GM12878 (cell line): ENCODE measurements around the gene HES2. TPM values are rescaled to one million over a fixed set of nuclear protein-coding genes. Genes with fewer than 3 reads are reported as not detected.

ENCODE experiments used
- ATAC-seq: fragments of 200-7000 bp; cut with Tn5 transposase; 3 replicates; pipeline ENCODE4 v1.9.1; 2020; ENCODE audit warnings: mild to moderate bottlenecking, moderate library complexity
- BruUV-seq: library from RNA; stranded (reverse); fragments of 400-500 nt; replicated peaks from 2 replicates; lab custom pipeline; 2021; lab: Mats Ljungman, UMichigan
- CTCF ChIA-PET: fragments of 300-600 bp; sonication (Branson Sonifier 250); formaldehyde crosslinking; extraction: SDS; loops from one replicate; lab custom pipeline; 2021; ENCODE audit warnings: inconsistent platforms; lab: Yijun Ruan, JAX
- POLR2A ChIA-PET: fragments of 350-600 bp; formaldehyde crosslinking; extraction: SDS; loops from one replicate; lab custom pipeline; 2021; ENCODE audit warnings: inconsistent platforms; lab: Charles Lee
- RAD21 ChIA-PET: fragments of 300-600 bp; sonication (Branson Sonifier 250); formaldehyde crosslinking; loops from one replicate; lab custom pipeline; 2023; ENCODE audit warnings: antibody characterized with exemption; ENCODE audit not compliant: unreplicated experiment; lab: Charles Lee
- SMC1A ChIA-PET: fragments of 300-600 bp; sonication (Branson Sonifier 250); formaldehyde crosslinking; loops from one replicate; lab custom pipeline; 2023; ENCODE audit not compliant: unreplicated experiment, uncharacterized antibody; lab: Charles Lee
- DNase-seq: peaks from one replicate; pipeline ENCODE4 v3.0.0-alpha.2; 2011; ENCODE audit warnings: low read depth, low spot score
- FAIRE-seq: peaks from 3 replicates; lab custom pipeline; 2011; peaks lifted over from hg19 to GRCh38; lab: Jason Lieb, UNC
- H2AFZ ChIP-seq: 2 replicates; pipeline ENCODE4 v1.6.0; 2011; ENCODE audit warnings: low read depth, low read length, control low read depth; ENCODE audit not compliant: control insufficient read depth
- H3K27ac ChIP-seq: 2 replicates; pipeline ENCODE4 v1.5.1; 2011; ENCODE audit warnings: control low read depth; ENCODE audit not compliant: control insufficient read depth, insufficient read depth
- H3K27me3 ChIP-seq, 2 experiments: replicated peaks in 1 of 2; 2 replicates each; pipeline versions ENCODE4 v1.6.0 to v1.6.1; 2011; ENCODE audit warnings: low read length in 1 of 2; ENCODE audit not compliant: control insufficient read depth in 2 of 2, insufficient read depth in 2 of 2
- H3K36me3 ChIP-seq, 2 experiments: 2 replicates each; pipeline ENCODE4 v1.5.1; 2011; ENCODE audit warnings: low read length in 1 of 2; ENCODE audit not compliant: control insufficient read depth in 2 of 2, insufficient read depth in 2 of 2
- H3K4me1 ChIP-seq: 2 replicates; pipeline ENCODE4 v1.6.1; 2011; ENCODE audit warnings: mild to moderate bottlenecking, low read length, moderate library complexity, mixed read lengths; ENCODE audit not compliant: control insufficient read depth, insufficient read depth
- H3K4me2 ChIP-seq: 2 replicates; pipeline ENCODE4 v1.6.0; 2011; ENCODE audit warnings: control low read depth; ENCODE audit not compliant: control insufficient read depth, insufficient read depth
- H3K4me3 ChIP-seq: fragments of 200-600 bp; sonication (generic); 2 replicates; pipeline ENCODE4 v1.5.1; 2016
- H3K79me2 ChIP-seq: 2 replicates; pipeline ENCODE4 v1.6.0; 2011; ENCODE audit warnings: low read length; ENCODE audit not compliant: control insufficient read depth, insufficient read depth
- H3K9ac ChIP-seq: 2 replicates; pipeline ENCODE4 v1.8.0; 2011; ENCODE audit warnings: low read length, control low read depth, mixed read lengths; ENCODE audit not compliant: control insufficient read depth, insufficient read depth
- H3K9me3 ChIP-seq: replicated peaks from 3 replicates; pipeline ENCODE4 v1.5.1; 2011; ENCODE audit warnings: mild to moderate bottlenecking, low read length; ENCODE audit not compliant: control insufficient read depth, insufficient read depth
- H4K20me1 ChIP-seq: 2 replicates; pipeline ENCODE4 v1.6.0; 2011; ENCODE audit not compliant: control insufficient read depth, insufficient read depth
- BCL11A ChIP-seq: IDR thresholded peaks from 2 replicates; pipeline ENCODE4 v1.6.1; 2011; ENCODE audit warnings: low read depth, low read length
- BRCA1 ChIP-seq: IDR thresholded peaks from 2 replicates; pipeline ENCODE4 v1.6.1; 2011; ENCODE audit warnings: low read depth, low read length, improper control_type of control experiment
- EGR1 ChIP-seq, 2 experiments: IDR thresholded peaks; 1 replicate in 1 of 2; 2 replicates in 1 of 2; pipeline ENCODE4 v1.6.1; 2011 to 2012; ENCODE audit warnings: low read depth in 2 of 2, low read length in 2 of 2, borderline replicate concordance in 1 of 2, mild to moderate bottlenecking in 1 of 2, moderate library complexity in 1 of 2
- EP300 ChIP-seq, 2 experiments: fragments of 150-350 bp in 1 of 2; IDR thresholded peaks; 2 replicates each; pipeline ENCODE4 v1.6.1; 2011 to 2012; ENCODE audit warnings: low read depth in 2 of 2, low read length in 2 of 2, borderline replicate concordance in 1 of 2, improper control_type of control experiment in 1 of 2, inconsistent platforms in 1 of 2; ENCODE audit not compliant: control insufficient read depth in 1 of 2
- FOXK2 ChIP-seq: fragments of 450-650 bp; IDR thresholded peaks from 2 replicates; pipeline ENCODE4 v1.6.1; 2017; ENCODE audit warnings: mild to moderate bottlenecking, moderate library complexity
- FOXM1 ChIP-seq: IDR thresholded peaks from 2 replicates; pipeline ENCODE4 v1.6.1; 2012; ENCODE audit warnings: low read depth, mild to moderate bottlenecking, inconsistent platforms, low read length, moderate library complexity
- IKZF2 ChIP-seq, 2 experiments: fragments of 450-650 bp; IDR thresholded peaks; 2 replicates each; pipeline ENCODE4 v1.6.1; 2017; ENCODE audit warnings: mild to moderate bottlenecking in 2 of 2, moderate library complexity in 2 of 2
- KDM1A ChIP-seq: fragments of 200-600 bp; sonication (generic); IDR thresholded peaks from 2 replicates; pipeline ENCODE4 v1.6.1; 2016; ENCODE audit warnings: borderline replicate concordance
- MTA2 ChIP-seq: fragments of 450-650 bp; IDR thresholded peaks from 2 replicates; pipeline ENCODE4 v1.6.1; 2016; ENCODE audit warnings: low read depth, mild to moderate bottlenecking, moderate library complexity
- MYB ChIP-seq: fragments of 150-350 bp; IDR thresholded peaks from 2 replicates; pipeline ENCODE4 v1.6.1; 2014; ENCODE audit warnings: mild to moderate bottlenecking, low read depth, low read length, borderline replicate concordance
- PAX5 ChIP-seq: IDR thresholded peaks from 2 replicates; pipeline ENCODE4 v1.6.1; 2011; ENCODE audit warnings: low read depth, low read length, borderline replicate concordance
- SMC3 ChIP-seq: IDR thresholded peaks from 2 replicates; pipeline ENCODE4 v1.6.1; 2011; ENCODE audit warnings: low read length, improper control_type of control experiment, borderline replicate concordance
- SP1 ChIP-seq: IDR thresholded peaks from one replicate; pipeline ENCODE4 v1.6.1; 2011; ENCODE audit warnings: low read depth, low read length
- SUPT20H ChIP-seq: IDR thresholded peaks from 2 replicates; pipeline ENCODE4 v1.6.1; 2011; ENCODE audit warnings: low read depth, mild to moderate bottlenecking, low read length, moderate library complexity, borderline replicate concordance; ENCODE audit not compliant: control insufficient read depth
- USF1 ChIP-seq: IDR thresholded peaks from 2 replicates; pipeline ENCODE4 v1.6.1; 2011; ENCODE audit warnings: borderline replicate concordance, low read depth, mild to moderate bottlenecking, moderate library complexity, mixed read lengths, low read length; ENCODE audit not compliant: insufficient read depth; ENCODE audit errors: extremely low read length
- YY1 ChIP-seq: IDR thresholded peaks from 2 replicates; pipeline ENCODE4 v1.6.1; 2011; ENCODE audit warnings: low read depth, mild to moderate bottlenecking, low read length
- ZBTB4 ChIP-seq: fragments of 450-650 bp; formaldehyde crosslinking; IDR thresholded peaks from 2 replicates; pipeline ENCODE4 v1.4.0; 2022; ENCODE audit warnings: mild to moderate bottlenecking, moderate library complexity
- ZNF217 ChIP-seq: fragments of 450-650 bp; IDR thresholded peaks from 2 replicates; pipeline ENCODE4 v1.6.1; 2017; ENCODE audit warnings: antibody characterized with exemption, mild to moderate bottlenecking
- ZNF274 ChIP-seq: IDR thresholded peaks from one replicate; pipeline ENCODE4 v1.8.0; 2011; ENCODE audit not compliant: insufficient read length, insufficient read depth
- ZNF622 ChIP-seq: fragments of 450-650 bp; IDR thresholded peaks from 2 replicates; pipeline ENCODE4 v1.6.1; 2017; ENCODE audit warnings: mild to moderate bottlenecking, inconsistent platforms
- ZZZ3 ChIP-seq: IDR thresholded peaks from 2 replicates; pipeline ENCODE4 v1.6.1; 2011; ENCODE audit warnings: low read depth; ENCODE audit not compliant: control insufficient read depth, insufficient read length
- WGBS: methylation state at CpG from one replicate; pipeline ENCODE4 v1.1.6; 2016; ENCODE audit warnings: low lambda C conversion rate; ENCODE audit not compliant: insufficient replicate concordance, insufficient coverage; ENCODE audit errors: missing lambda C conversion rate; 5-methylcytosine and 5-hydroxymethylcytosine counted together
- in situ Hi-C: fragments of 300-500 bp; cut with MboI; formaldehyde crosslinking; loops from 9 replicates; pipeline ENCODE4 v1.14.3; 2018; ENCODE audit warnings: mixed read lengths
- intact Hi-C: fragments of 100-400 bp; cut with micrococcal nuclease; formaldehyde crosslinking; loops from one replicate; pipeline ENCODE4 v1.14.2; 2022; ENCODE audit not compliant: unreplicated experiment
- polyA plus RNA-seq, 11 experiments: library from polyadenylated mRNA; depleted of rRNA in 4 of 11; unstranded in 6 of 11; stranded (reverse) in 5 of 11; fragments of >200 nt; fragmentation: Nextera tagmentation in 4 of 11; fragmentation: Illumina TruSeq in 1 of 11; extraction: Ambion mirVana in 4 of 11; extraction: Trizol in 1 of 11; gene quantifications; 1 replicate in 1 of 11; 2 replicates in 10 of 11; pipeline versions ENCODE4 v1.2.1 to v1.2.3, GENCODE V29; 2011 to 2016; ENCODE audit warnings: inconsistent platforms in 2 of 11, missing spikeins in 2 of 11, low read depth in 1 of 11
- total RNA-seq, 4 experiments: library from RNA; depleted of rRNA in 3 of 4; stranded (reverse); fragments of >200 nt in 3 of 4; fragmentation: Illumina TruSeq in 1 of 4; extraction: Trizol in 1 of 4; gene quantifications; 2 replicates each; pipeline versions ENCODE4 v1.2.1 to v1.2.3, GENCODE V29; 2013 to 2021

Gene HES2
- total and polyA plus RNA-seq, 10 of the 15 experiments (the other 5 are each of a cell fraction or from before 2014, with no cell fraction given), result 0.13 to 2.0 (median 0.26) TPM

- ATAC-seq, result peak; percentile 97
- WGBS, result under 1% methylated on average over 15 of the region's 15 CpGs
- no peak for TF ChIP-seq FOXK2
- TF ChIP-seq MTA2, result peak; percentile 39; the same call in 1 of the 2 replicates
- TF ChIP-seq ZBTB4 (CRISPR knock-in tag), result no peak
- peak; percentile 68; the same call in 1 of the 2 replicates for TF ChIP-seq BCL11A
- TF ChIP-seq BRCA1, result no peak
- TF ChIP-seq SP1, result peak; percentile 19
- TF ChIP-seq ZZZ3, result no peak
- TF ChIP-seq ZNF622, result no peak
- no peak for TF ChIP-seq ZNF274
- TF ChIP-seq USF1, result peak; percentile 49
- TF ChIP-seq FOXM1, result peak; percentile 60; the same call in 1 of the 2 replicates
- TF ChIP-seq PAX5, result peak; percentile 83; the same call in 1 of the 2 replicates
- no peak for TF ChIP-seq SUPT20H
- TF ChIP-seq MYB, result no peak
- no peak for TF ChIP-seq ZNF217
- TF ChIP-seq EGR1 (IDR thresholded peaks at IDR 0.05; ENCODE audit: borderline replicate concordance in 1 of 2, low read depth in 2 of 2, low read length in 2 of 2), result peak in 1 of 2 experiments; percentile 75; a peak in 2 of 3 replicates
- TF ChIP-seq IKZF2 (IDR thresholded peaks at IDR 0.05), result peak; percentile 62 to 79
- 0 out of 4 replicates have a peak, but pooled peaks of 1 of the 2 experiments have one; percentile 36 for TF ChIP-seq EP300 (IDR thresholded peaks at IDR 0.05; ENCODE audit: borderline replicate concordance in 1 of 2, control insufficient read depth in 1 of 2, low read depth in 2 of 2, low read length in 2 of 2)
- TF ChIP-seq YY1, result 0 out of 2 replicates have a peak, but pooled peaks have one; percentile 11
- TF ChIP-seq KDM1A, result no peak
- peak; percentile 19; the same call in 1 of the 2 replicates for TF ChIP-seq SMC3
Observed at GRCh38 chr1:6414443-6414844, 5.3 kb downstream of the HES2 start.

More at GRCh38 chr1:6414443-6414844, 5.3 kb downstream of the HES2 start:
- peak; percentile 90 for FAIRE-seq
- H3K9ac ChIP-seq, result no peak overlapping the region
- no TSS peak for BruUV-seq
- peak; percentile 39 for DNase-seq
- RAD21 ChIA-PET, result interaction anchor here (0.9 to 1.1 kb wide), 4 partner anchors 16 to 167 kb away, joined by 3 to 5 read pairs (median 3); partner anchors contain the start of gene ACOT7
- CTCF ChIA-PET, result interaction anchor here (0.6 to 11.8 kb wide), 16 partner anchors 8 to 1430 kb away, joined by 3 to 86 read pairs (median 4); partner anchors contain the start of gene PLEKHG5
- peak overlapping the region; percentile 21; the same call in 1 of the 2 replicates for H3K27ac ChIP-seq
- peak overlapping the region; percentile 46; the same call in 1 of the 2 replicates for H3K4me2 ChIP-seq
- H2AFZ ChIP-seq, result peak overlapping the region; percentile 31
- in situ Hi-C loops (no loop called here), intact Hi-C loops (no loop called here)
- POLR2A ChIA-PET, result interaction anchor here (1.7 to 1.8 kb wide), 2 partner anchors 54 to 55 kb away, joined by 4 read pairs; no protein-coding TSS in a partner anchor
- no peaks in the 10 kb centered on the region for H4K20me1 ChIP-seq
- no peak overlapping the region for H3K4me3 ChIP-seq
- H3K79me2 ChIP-seq, result no peaks in the 10 kb centered on the region
- SMC1A ChIA-PET, result interaction anchor here (1.0 to 1.9 kb wide), 6 partner anchors 9 to 168 kb away, joined by 3 to 5 read pairs (median 3); no protein-coding TSS in a partner anchor
- peaks cover 13% of the 10 kb centered on the region for H3K4me1 ChIP-seq
- peaks cover 4 to 7% of the 10 kb centered on the region in 2 experiments; a peak in 3 of 4 replicates for H3K27me3 ChIP-seq
- H3K36me3 ChIP-seq, result no peaks in the 10 kb centered on the region
- H3K9me3 ChIP-seq, result no peaks in the 10 kb centered on the region
